Kidney epithelial cell (primary cell): ENCODE results near the gene RMND5B. TPM values are rescaled to one million over a fixed set of nuclear protein-coding genes. Genes with fewer than 3 reads are reported as not detected.

Experiments used
- DNase-seq: peaks from one replicate; pipeline ENCODE4 v3.0.0-alpha.2; 2010; ENCODE audit warnings: low read depth
- H3K27me3 ChIP-seq: 2 replicates; pipeline ENCODE4 v1.6.0; 2011; ENCODE audit warnings: low read length; ENCODE audit not compliant: control insufficient read depth, insufficient read depth
- H3K36me3 ChIP-seq: 2 replicates; pipeline ENCODE4 v1.5.1; 2011; ENCODE audit warnings: low read length; ENCODE audit not compliant: control insufficient read depth, insufficient read depth
- H3K4me3 ChIP-seq: 2 replicates; pipeline ENCODE4 v1.5.1; 2011; ENCODE audit warnings: low read depth, mild to moderate bottlenecking, control low read depth, low read length
- total RNA-seq: library from RNA; depleted of rRNA; stranded (reverse); fragments of >200 nt; gene quantifications from 2 replicates; pipeline ENCODE4 v1.2.3, GENCODE V29; 2015
- TF ChIP-seq, protein P1 (sequence below): IDR thresholded peaks from 2 replicates; pipeline ENCODE4 v1.5.1; 2011; ENCODE audit warnings: mild to moderate bottlenecking, moderate library complexity, low read length, control low read depth, inconsistent platforms; ENCODE audit not compliant: insufficient read depth, poor library complexity, severe bottlenecking

RMND5B gene
- total RNA-seq, 1 donor from 2014 or later: 26.3 TPM

GRCh38 chr5:178198706-178199105 lies 67.9 kb downstream of the RMND5B start:
- TF ChIP-seq, protein P1, sequence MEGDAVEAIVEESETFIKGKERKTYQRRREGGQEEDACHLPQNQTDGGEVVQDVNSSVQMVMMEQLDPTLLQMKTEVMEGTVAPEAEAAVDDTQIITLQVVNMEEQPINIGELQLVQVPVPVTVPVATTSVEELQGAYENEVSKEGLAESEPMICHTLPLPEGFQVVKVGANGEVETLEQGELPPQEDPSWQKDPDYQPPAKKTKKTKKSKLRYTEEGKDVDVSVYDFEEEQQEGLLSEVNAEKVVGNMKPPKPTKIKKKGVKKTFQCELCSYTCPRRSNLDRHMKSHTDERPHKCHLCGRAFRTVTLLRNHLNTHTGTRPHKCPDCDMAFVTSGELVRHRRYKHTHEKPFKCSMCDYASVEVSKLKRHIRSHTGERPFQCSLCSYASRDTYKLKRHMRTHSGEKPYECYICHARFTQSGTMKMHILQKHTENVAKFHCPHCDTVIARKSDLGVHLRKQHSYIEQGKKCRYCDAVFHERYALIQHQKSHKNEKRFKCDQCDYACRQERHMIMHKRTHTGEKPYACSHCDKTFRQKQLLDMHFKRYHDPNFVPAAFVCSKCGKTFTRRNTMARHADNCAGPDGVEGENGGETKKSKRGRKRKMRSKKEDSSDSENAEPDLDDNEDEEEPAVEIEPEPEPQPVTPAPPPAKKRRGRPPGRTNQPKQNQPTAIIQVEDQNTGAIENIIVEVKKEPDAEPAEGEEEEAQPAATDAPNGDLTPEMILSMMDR: no peak
- no peak for DNase-seq
- Histone ChIP-seq H3K4me3 (no peak overlapping the region), H3K36me3 (no peaks in the 10 kb centered on the region), H3K27me3 (peaks cover 6% of the 10 kb centered on the region)

- TF ChIP-seq, protein P1: no peak
- H3K27me3 ChIP-seq: no peaks in the 10 kb centered on the region
- no peaks in the 10 kb centered on the region for H3K36me3 ChIP-seq
- DNase-seq: no peak
- no peak overlapping the region for H3K4me3 ChIP-seq
Observed at GRCh38 chr5:178199581-178200434, 69.0 kb downstream of the RMND5B start.

Other genes with a start within 250 kb of the RMND5B start
- gene PROP1, start 134.8 kb upstream of the RMND5B start, total RNA-seq: not detected in 2 replicates
- 6.0 and 6.8 TPM in 2 replicates for gene N4BP3, start 17.5 kb upstream of the RMND5B start, total RNA-seq
- gene NHP2, start 22.9 kb downstream of the RMND5B start, total RNA-seq: 454 and 476 TPM in 2 replicates
- not detected in 2 replicates for gene GMCL2, start 56.4 kb downstream of the RMND5B start, total RNA-seq
- 132 and 152 TPM in 2 replicates for gene HNRNPAB, start 73.5 kb downstream of the RMND5B start, total RNA-seq
- gene PHYKPL, start 101.8 kb downstream of the RMND5B start, total RNA-seq: 18.7 and 22.7 TPM in 2 replicates